Measurements from ENCODE around the gene TNFRSF13B.

TNFRSF13B gene

DNA sequence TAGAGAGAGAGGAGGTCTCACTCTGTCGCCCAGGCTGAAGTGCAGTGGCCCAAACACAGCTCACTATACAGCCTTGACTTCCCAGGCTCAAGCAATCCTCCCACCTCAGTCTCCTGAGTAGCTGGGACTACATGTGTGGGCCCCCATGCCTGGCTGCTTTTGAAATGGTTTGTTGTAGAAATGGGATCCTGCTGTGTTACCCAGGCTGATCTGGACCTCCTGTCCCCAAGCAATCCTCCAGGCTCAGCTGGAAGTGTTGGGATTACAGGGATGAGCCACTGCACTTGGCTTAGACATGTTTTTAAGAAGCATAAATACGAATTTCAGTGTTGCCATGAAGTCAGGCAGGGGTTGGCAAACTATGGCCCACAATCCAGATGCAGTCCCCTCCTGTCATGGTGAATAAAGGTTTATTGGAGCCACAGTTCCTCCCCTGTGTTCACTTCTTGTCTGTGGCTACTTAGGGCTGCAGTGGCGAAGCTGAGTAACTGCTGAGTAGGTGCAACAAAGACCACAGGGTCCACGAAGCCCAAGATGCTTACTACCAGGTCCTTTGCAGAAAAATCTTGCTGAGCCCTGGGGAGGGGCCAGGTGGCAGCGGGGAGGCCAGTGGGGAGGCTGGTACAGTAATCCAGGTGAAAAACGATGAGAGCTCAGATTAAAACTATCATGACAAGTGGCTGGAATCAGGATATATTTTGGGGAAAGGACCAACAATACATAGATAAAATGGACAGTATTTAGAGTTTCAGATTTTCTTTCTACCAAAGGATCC lies 35.2 kb downstream of the TNFRSF13B start:
- no peak for DNase-seq

DNA sequence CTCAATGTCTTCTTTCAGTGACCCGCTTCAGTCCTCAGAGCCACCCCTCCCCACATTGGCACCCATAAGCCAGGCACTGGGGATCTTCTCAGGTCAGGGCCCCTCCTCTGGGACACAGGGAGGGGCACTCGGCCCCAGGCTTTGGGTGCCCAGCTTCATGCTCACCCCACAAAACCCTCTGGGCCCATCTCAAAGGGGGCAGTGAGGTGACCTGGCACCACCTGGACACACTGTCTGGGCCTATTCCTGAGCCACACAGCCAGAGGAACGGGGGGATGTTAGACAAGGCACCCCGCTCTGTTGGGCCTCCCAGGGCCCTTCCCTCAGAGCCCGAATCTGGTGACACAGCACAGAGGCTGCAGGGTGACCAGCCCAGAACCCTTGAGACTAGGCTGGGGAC lies 36.1 kb downstream of the TNFRSF13B start:
- DNase-seq: no peak

GRCh38 chr17:16935241-16935663 lies 36.7 kb downstream of the TNFRSF13B start:
- DNase-seq: no peak

DNA sequence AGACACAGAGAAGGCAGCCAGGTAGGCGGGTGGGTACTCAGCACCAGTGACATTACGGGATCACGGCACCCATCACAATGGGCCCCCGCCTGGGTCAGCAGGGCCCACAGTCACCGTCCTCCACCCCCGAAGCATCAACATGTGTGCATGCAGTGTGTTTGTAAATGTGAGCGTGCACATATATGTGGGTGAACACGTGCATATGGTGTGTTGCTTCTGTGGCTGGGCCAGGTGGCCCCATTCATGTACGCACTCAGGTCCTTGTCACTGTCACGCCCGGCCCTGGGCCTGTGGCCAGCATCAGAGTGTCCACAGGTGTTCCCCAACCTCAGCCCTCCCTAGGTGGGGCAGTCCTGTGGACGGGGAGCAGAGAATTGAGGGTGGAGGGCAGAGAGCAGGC lies 37.1 kb downstream of the TNFRSF13B start:
- no peak for DNase-seq

DNA sequence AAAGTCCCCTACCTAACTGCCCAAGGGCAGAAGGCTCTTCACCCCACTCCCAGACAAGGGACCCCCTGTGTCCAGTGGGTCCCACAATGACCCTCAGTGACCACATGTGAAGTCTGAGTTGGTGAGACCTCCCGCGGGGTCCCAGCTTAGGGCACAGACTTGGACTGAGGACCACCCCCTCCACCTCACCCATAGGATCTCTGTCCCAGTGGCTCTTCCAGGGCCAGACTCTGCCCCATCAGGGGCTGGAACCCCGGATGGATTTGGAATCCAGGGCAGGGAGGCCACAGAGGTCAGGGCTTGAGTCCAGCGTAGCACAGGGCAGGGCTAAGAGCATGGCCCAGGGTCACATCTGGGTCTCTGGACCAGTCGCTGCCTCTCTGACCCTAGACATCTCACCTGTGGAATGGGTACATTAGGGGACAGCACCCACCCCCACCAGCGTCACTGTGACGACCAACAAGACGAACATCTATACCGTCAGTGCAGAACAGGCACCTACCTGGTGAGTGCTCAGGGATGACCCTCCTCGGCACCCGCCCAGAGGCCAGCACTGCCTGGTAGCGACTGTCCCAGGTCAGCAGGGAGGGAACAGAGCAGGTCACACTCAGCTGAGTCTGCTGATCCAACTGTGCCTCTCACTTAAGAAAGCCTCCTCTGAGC lies 37.7 kb downstream of the TNFRSF13B start:
- DNase-seq: no peak

DNA sequence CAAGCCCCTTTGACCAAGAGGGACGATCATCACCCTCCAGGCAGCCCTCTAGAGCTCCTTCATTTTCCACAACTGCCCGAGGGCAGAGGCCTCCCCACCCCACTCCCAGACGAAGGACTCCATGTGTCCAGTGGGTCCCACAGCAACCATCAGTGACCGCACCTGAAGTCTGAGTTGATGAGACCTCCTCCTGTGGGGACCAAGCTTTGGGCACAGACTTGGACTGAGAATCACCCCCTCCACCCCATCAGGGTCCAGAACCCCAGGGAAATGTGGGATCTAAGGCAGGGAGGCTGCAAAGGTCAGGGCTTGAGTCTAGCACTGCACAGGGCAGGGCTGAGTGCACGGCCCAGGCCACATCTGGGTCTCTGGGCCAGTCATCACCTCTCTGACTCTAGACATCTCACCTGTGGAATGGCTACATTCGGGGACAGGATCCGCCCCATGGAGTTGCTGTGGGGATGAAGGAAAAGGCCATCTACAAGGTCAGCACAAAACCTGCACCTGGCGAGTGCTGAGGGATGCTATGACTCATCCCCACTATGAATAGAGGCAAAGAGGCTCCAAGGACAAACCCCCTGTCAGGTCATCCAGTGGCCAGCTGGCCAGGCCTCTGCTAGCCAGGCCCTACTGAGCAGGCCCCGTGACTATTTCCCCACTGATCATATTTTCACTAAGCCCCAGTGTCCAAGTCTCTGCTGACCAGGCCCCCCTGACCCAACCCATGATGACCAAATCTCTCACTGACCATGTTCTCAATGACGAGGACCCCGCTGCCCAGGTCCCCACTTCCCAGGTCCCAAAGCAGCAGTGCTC lies 38.4 kb downstream of the TNFRSF13B start:
- DNase-seq: no peak

GRCh38 chr17:16932611-16933010 lies 39.3 kb downstream of the TNFRSF13B start:
- no peak for DNase-seq

- no peak for DNase-seq
Observed at GRCh38 chr17:16932156-16932555, 39.8 kb downstream of the TNFRSF13B start.

DNA sequence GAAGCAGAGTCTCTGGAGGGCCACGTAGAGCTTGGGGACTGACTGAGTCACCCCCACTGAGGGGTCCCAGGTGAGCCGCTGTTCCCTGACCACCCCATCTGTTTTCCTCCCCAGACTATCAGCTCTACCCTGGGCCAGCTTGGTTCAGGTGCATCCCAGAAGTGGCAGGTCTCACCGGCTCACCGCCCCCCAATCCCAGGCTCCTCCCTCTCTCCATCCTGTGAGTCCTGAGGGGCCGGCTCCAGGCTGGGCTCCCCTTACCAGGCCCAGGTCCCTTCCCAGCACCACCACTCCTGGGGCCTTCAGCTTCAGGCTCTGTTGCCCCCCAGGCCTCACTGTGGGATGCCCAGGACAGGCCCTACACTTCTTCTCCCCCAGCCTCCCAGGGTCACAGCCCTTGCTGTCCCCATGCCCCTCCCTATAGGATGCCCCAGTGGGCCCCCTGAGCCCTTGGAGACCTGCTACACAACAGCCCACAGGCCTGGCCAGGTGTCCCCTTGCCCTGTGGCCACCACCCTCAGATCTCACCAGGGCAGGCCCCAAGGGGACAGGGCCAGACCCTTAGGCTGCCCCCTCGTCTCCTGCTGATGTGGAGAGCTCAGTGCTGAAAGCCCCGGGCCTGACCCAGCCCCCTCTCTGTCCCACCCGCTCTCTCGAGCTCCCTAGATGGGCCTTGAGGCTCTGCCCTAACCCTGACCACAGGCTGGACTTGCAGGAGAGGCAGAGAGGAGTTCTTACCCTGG lies 40.4 kb downstream of the TNFRSF13B start:
- no peak for DNase-seq

GRCh38 chr17:16930571-16931317 lies 41.2 kb downstream of the TNFRSF13B start:
- no peak for DNase-seq

- no peak for DNase-seq
Observed at GRCh38 chr17:16929757-16930520, 42.0 kb downstream of the TNFRSF13B start.

DNA sequence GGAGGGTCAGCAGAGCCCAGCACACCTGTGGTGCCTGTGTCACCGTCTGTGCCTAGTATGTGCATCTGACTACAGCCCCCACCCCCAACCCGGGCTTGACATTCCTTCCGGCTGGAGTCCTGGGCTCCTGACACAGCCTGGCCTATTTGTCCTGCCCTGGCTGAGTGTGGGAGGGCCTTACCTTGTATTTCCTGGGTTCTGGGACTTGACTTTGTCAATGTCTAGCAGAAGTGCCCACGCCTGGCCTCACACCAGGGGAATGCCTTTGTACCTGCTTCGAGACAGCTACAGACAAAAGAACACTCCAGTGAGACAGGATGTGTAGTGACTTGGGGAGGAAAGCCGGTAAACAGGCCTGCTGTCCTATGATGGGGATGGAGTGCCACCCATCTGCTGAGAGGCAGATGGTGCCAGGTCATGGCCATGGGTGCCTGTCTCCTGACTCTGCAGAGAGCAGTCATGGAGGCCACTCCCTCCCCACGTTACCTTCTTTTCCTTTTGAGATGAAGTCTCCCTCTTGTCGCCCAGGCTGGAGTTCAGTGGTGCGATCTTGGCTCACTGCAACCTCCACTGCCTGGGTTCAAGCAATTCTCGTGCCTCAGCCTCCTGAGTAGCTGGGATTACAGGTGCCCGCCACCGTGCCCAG lies 42.8 kb downstream of the TNFRSF13B start:
- DNase-seq: no peak

DNA sequence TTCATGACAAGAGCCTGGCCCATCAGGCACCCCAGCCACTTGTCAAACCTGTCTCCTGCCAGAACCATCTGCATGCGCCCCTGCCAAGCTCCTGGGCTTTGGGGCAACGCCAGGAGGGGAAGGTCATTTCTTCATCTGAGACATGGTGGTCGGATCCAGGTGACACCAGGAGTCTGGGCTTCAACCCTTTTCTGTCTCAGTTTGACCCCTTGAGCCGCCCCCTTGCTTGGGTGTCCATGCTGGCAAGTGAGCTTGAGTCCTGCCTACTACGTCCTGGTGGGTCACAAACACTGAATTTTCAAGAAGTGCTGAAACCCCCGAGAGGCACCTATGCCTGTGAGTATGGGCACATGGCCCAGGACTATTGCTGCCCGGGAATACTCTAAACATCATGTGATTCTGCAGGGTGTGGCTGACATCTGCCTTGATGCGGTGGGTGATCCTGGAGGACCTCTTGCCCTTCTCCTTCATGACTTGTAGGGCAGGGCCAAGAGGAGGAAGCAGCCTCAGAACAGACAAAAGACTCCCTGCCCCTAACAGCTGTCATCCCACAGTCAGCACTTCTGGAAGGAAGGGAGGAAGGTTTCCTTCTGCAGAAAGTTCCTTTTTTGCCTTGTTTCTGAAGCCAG lies 43.4 kb downstream of the TNFRSF13B start:
- DNase-seq: no peak

- DNase-seq: no peak
Observed at GRCh38 chr17:16927641-16928321, 44.1 kb downstream of the TNFRSF13B start.

GRCh38 chr17:16926571-16927451 lies 45.1 kb downstream of the TNFRSF13B start:
- no peak for DNase-seq

- no peak for DNase-seq
Observed at GRCh38 chr17:16926061-16926511, 45.8 kb downstream of the TNFRSF13B start.

GRCh38 chr17:16925461-16926060 lies 46.4 kb downstream of the TNFRSF13B start:
- no peak for DNase-seq
